ENCODE results near the gene SULT1A2. TPM values are rescaled to one million over a fixed set of nuclear protein-coding genes. Genes with fewer than 3 reads are reported as not detected.

Gene SULT1A2
- total and polyA plus RNA-seq, 2 of the 13 experiments (the other 11 are each of a cell fraction or from before 2014, with no cell fraction given): 33.0 to 34.2 TPM

DNA sequence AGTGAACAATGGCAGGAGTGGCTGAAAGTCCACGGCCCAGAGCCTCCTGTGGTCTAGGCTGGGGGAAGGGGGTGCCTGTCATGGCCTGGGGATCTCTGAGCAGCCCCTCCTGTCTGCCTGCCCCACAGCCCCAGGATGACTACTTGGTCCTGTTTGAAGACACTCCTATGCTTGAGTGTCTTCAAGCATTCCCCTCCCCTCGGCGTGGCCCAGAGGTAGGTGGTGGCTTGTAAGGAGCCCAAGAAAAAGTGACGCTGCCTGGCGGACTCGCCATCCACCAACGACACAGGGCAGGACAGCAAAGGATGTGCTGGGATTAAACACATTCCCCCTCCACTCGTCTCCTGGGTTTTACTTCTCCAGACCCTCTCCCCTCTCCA is 7.3 kb upstream of the SULT1A2 start:
- peaks cover 6% of the 10 kb centered on the region for H3K79me2 ChIP-seq (ENCODE audit: insufficient read depth, low read length)
- H3K27ac ChIP-seq (ENCODE audit: extremely low read length, insufficient read depth, low read length): no peak overlapping the region
- H2AFZ ChIP-seq (ENCODE audit: low read length): no peak overlapping the region
- 0 out of 2 replicates have a peak, but pooled peaks have one; percentile 15 for TF ChIP-seq KDM2A (CRISPR knock-in tag; IDR thresholded peaks at IDR 0.05; ENCODE audit: borderline replicate concordance, low read depth)
- no peak for TF ChIP-seq ADNP (CRISPR knock-in tag; IDR thresholded peaks at IDR 0.05)
- no peak for TF ChIP-seq ZBTB8A (CRISPR knock-in tag; IDR thresholded peaks at IDR 0.05; ENCODE audit: borderline replicate concordance, low read depth)
- 0 out of 2 replicates have a peak, but pooled peaks have one; percentile 1 for TF ChIP-seq CBX5 (CRISPR knock-in tag; IDR thresholded peaks at IDR 0.05; ENCODE audit: borderline replicate concordance)
- 0 out of 2 replicates have a peak, but pooled peaks have one; percentile 17 for TF ChIP-seq ZIK1 (CRISPR knock-in tag; IDR thresholded peaks at IDR 0.05; ENCODE audit: borderline replicate concordance, low read depth)
- TF ChIP-seq PHF5A (CRISPR knock-in tag; IDR thresholded peaks at IDR 0.05; ENCODE audit: low read depth, unreplicated experiment): peak; percentile 13
- no peak for TF ChIP-seq AHR (CRISPR knock-in tag; IDR thresholded peaks at IDR 0.05)
- no peak for TF ChIP-seq PHB2 (IDR thresholded peaks at IDR 0.05; ENCODE audit: partially characterized antibody)
- TF ChIP-seq, protein P1, sequence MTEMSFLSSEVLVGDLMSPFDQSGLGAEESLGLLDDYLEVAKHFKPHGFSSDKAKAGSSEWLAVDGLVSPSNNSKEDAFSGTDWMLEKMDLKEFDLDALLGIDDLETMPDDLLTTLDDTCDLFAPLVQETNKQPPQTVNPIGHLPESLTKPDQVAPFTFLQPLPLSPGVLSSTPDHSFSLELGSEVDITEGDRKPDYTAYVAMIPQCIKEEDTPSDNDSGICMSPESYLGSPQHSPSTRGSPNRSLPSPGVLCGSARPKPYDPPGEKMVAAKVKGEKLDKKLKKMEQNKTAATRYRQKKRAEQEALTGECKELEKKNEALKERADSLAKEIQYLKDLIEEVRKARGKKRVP (CRISPR knock-in tag; IDR thresholded peaks at IDR 0.05): no peak
- TF ChIP-seq ZNF33B (CRISPR knock-in tag; IDR thresholded peaks at IDR 0.05): 0 out of 2 replicates have a peak, but pooled peaks have one; percentile 36
- no peak overlapping the region for H3K9ac ChIP-seq (ENCODE audit: insufficient read depth, low read depth, low read length)
- BruUV-seq (replicated peaks): no TSS peak
- ChIA-PET POLR2A (interaction anchor here (0.7 kb wide), 1 partner anchor 10 kb away, joined by 3 read pairs; no protein-coding TSS in a partner anchor), CTCF (ENCODE audit: low intra/inter-chr PET ratio, low total read pairs) (no interaction called here)
- no peak overlapping the region for H3K4me3 ChIP-seq (replicated peaks in 1 of 3; ENCODE audit: insufficient read depth in 1 of 3, low read depth in 2 of 3, low read length in 3 of 3)
- no peaks in the 10 kb centered on the region for H3K9me3 ChIP-seq (ENCODE audit: low read length)
- no peaks in the 10 kb centered on the region for H4K20me1 ChIP-seq (ENCODE audit: insufficient read depth, low read length)
- 83% methylated on average over 8 of the region's 8 CpGs for WGBS (ENCODE audit: low lambda C conversion rate)
- H3K4me2 ChIP-seq (ENCODE audit: low read depth, low read length): no peak overlapping the region
- H3K4me1 ChIP-seq (ENCODE audit: insufficient read depth, low read length): peaks cover 22% of the 10 kb centered on the region
- no peaks in the 10 kb centered on the region for H3K27me3 ChIP-seq (ENCODE audit: control insufficient read depth in 1 of 2, insufficient read depth in 2 of 2, low read length in 2 of 2)
- ATAC-seq (no peak), DNase-seq (ENCODE audit: low spot score) (no peak), FAIRE-seq (no peak)
- H3K36me3 ChIP-seq (replicated peaks in 1 of 2; ENCODE audit: control insufficient read depth in 1 of 2, insufficient read depth in 2 of 2, low read length in 2 of 2): peaks cover 0 to 17% of the 10 kb centered on the region in 2 experiments; a peak in 4 of 5 replicates
- in situ Hi-C loops (cut with HindIII; ENCODE audit: extremely low pct_ligation_motif_present, low pct_unique_long_range_greater_than_20kb) (no loop called here), intact Hi-C loops (cut with micrococcal nuclease; ENCODE audit: unreplicated experiment) (no loop called here)
